HCT116 (cell line): ENCODE data around the gene DLG4. TPM values are rescaled to one million over a fixed set of nuclear protein-coding genes. Genes with fewer than 3 reads are reported as not detected.

ENCODE experiments used
- ATAC-seq: fragments of 200-7000 bp; cut with Tn5 transposase; 2 replicates; pipeline ENCODE4 v1.9.1; 2020; ENCODE audit warnings: mild to moderate bottlenecking, moderate library complexity
- BruUV-seq: library from RNA; stranded (reverse); fragments of 400-500 nt; replicated peaks from 2 replicates; lab custom pipeline; 2021; lab: Mats Ljungman, UMichigan
- CTCF ChIA-PET: fragments of 300-600 bp; sonication (Branson Sonifier 250); formaldehyde crosslinking; loops from one replicate; lab custom pipeline; 2021; ENCODE audit warnings: antibody characterized with exemption; lab: Charles Lee
- POLR2A ChIA-PET: fragments of 300-600, 350-600 bp; sonication (Branson Sonifier 250); formaldehyde crosslinking; loops from one replicate; lab custom pipeline; 2021; ENCODE audit warnings: antibody characterized with exemption; lab: Charles Lee
- RAD21 ChIA-PET, 2 experiments: fragments of 300-600 bp; sonication (Branson Sonifier 250); formaldehyde crosslinking; loops; one replicate each; lab custom pipeline; 2023; ENCODE audit warnings: low total read pairs in 2 of 2; ENCODE audit not compliant: uncharacterized antibody in 2 of 2, unreplicated experiment in 2 of 2, low non-redundant PET in 1 of 2; lab: Charles Lee
- DNase-seq: peaks from one replicate; pipeline ENCODE4 v3.0.0-alpha.2; 2010; ENCODE audit warnings: low read depth, low spot score
- H2AFZ ChIP-seq: fragments of 200-600 bp; shearing (Covaris generic), sonication (generic); 2 replicates; pipeline ENCODE4 v1.6.1; 2017; ENCODE audit warnings: low read depth, mixed run types, mixed read lengths, antibody characterized with exemption, low read length; ENCODE audit not compliant: poor library complexity, severe bottlenecking
- H3K27ac ChIP-seq: 2 replicates; pipeline ENCODE4 v1.5.1; 2012; ENCODE audit warnings: low read depth, low read length
- H3K27me3 ChIP-seq: fragments of 200-600 bp; sonication (generic); 2 replicates; pipeline ENCODE4 v1.6.1; 2016; ENCODE audit warnings: mixed run types, low read length, mixed read lengths; ENCODE audit not compliant: insufficient read depth
- H3K36me3 ChIP-seq, 2 experiments: fragments of 200-500 bp in 1 of 2; fragments of 200-600 bp in 1 of 2; sonication (Bioruptor generic) in 1 of 2; sonication (generic) in 1 of 2; 2 replicates each; pipeline versions ENCODE4 v1.5.1 to v1.6.1; 2014 to 2016; ENCODE audit warnings: low read length in 2 of 2, inconsistent platforms in 1 of 2, mixed read lengths in 1 of 2, mixed run types in 1 of 2; ENCODE audit not compliant: insufficient read depth in 2 of 2, control insufficient read depth in 1 of 2
- H3K4me1 ChIP-seq, 2 experiments: fragments of 200-600 bp in 1 of 2; sonication (generic) in 1 of 2; 2 replicates each; pipeline versions ENCODE4 v1.5.1 to v1.6.1; 2012 to 2017; ENCODE audit warnings: low read length in 2 of 2, inconsistent platforms in 1 of 2, mild to moderate bottlenecking in 1 of 2, mixed read lengths in 1 of 2, mixed run types in 1 of 2, moderate library complexity in 1 of 2; ENCODE audit not compliant: insufficient read depth in 2 of 2, control insufficient read depth in 1 of 2
- H3K4me2 ChIP-seq: fragments of 200-600 bp; sonication (generic); 2 replicates; pipeline ENCODE4 v1.6.1; 2017; ENCODE audit warnings: mixed run types, low read length, mixed read lengths
- H3K4me3 ChIP-seq, 2 experiments: fragments of 200-600 bp in 1 of 2; sonication (generic) in 1 of 2; replicated peaks in 1 of 2; 2 replicates each; pipeline ENCODE4 v1.5.1; 2011 to 2016; ENCODE audit warnings: low read length in 2 of 2, control low read depth in 1 of 2, low read depth in 1 of 2, mild to moderate bottlenecking in 1 of 2, mixed read lengths in 1 of 2, mixed run types in 1 of 2
- H3K79me2 ChIP-seq: fragments of 200-600 bp; sonication (generic); 2 replicates; pipeline ENCODE4 v1.6.1; 2017; ENCODE audit warnings: mild to moderate bottlenecking, mixed run types, low read length, moderate library complexity, mixed read lengths; ENCODE audit not compliant: insufficient read depth
- H3K9ac ChIP-seq: fragments of 200-600 bp; sonication (generic); 2 replicates; pipeline ENCODE4 v1.6.1; 2016; ENCODE audit warnings: low read length, mixed read lengths
- H3K9me2 ChIP-seq: fragments of 200-600 bp; sonication (generic), shearing (Covaris generic); 2 replicates; pipeline ENCODE4 v1.6.1; 2017; ENCODE audit warnings: mixed run types, mild to moderate bottlenecking, moderate library complexity; ENCODE audit not compliant: insufficient read depth
- H3K9me3 ChIP-seq, 2 experiments: fragments of 200-500 bp in 1 of 2; fragments of 200-600 bp in 1 of 2; sonication (Bioruptor generic) in 1 of 2; sonication (generic) in 1 of 2; 2 replicates each; pipeline ENCODE4 v1.6.1; 2014 to 2017; ENCODE audit warnings: low read length in 2 of 2, mixed read lengths in 2 of 2, inconsistent platforms in 1 of 2, low read depth in 1 of 2, mild to moderate bottlenecking in 1 of 2, mixed run types in 1 of 2, moderate library complexity in 1 of 2; ENCODE audit not compliant: control insufficient read depth in 1 of 2, insufficient read depth in 1 of 2
- H4K20me1 ChIP-seq: fragments of 200-600 bp; sonication (generic), shearing (Covaris generic); 2 replicates; pipeline ENCODE4 v1.6.1; 2017; ENCODE audit warnings: mixed run types, mild to moderate bottlenecking, moderate library complexity; ENCODE audit not compliant: insufficient read depth
- EZH2phosphoT487 ChIP-seq: fragments of 200-600 bp; IDR thresholded peaks from 2 replicates; pipeline ENCODE4 v1.6.1; 2018; ENCODE audit warnings: antibody characterized with exemption, borderline replicate concordance
- YY1 ChIP-seq: IDR thresholded peaks from 2 replicates; pipeline ENCODE4 v1.6.1; 2011; ENCODE audit warnings: low read length, low read depth, moderate library complexity, mild to moderate bottlenecking; ENCODE audit not compliant: insufficient replicate concordance; ENCODE audit errors: extremely low read depth
- ZFX ChIP-seq: fragments of 450-650 bp; IDR thresholded peaks from 2 replicates; pipeline ENCODE4 v1.6.1; 2017
- intact Hi-C: fragments of 100-400 bp; cut with micrococcal nuclease; formaldehyde crosslinking; loops from 2 replicates; pipeline ENCODE4 v1.10.0; 2022
- total RNA-seq: library from RNA; stranded (reverse); gene quantifications from one replicate; pipeline ENCODE4 v1.2.1, GENCODE V29; 2021; ENCODE audit not compliant: unreplicated experiment
- TF ChIP-seq, protein P1 (sequence below): IDR thresholded peaks from 2 replicates; pipeline ENCODE4 v1.6.1; 2012; ENCODE audit warnings: low read depth
- TF ChIP-seq, protein P2 (sequence below): IDR thresholded peaks from 2 replicates; pipeline ENCODE4 v1.6.1; 2011; ENCODE audit warnings: mild to moderate bottlenecking, low read length, moderate library complexity; ENCODE audit not compliant: insufficient replicate concordance; ENCODE audit errors: extremely low read depth
- TF ChIP-seq, protein P3 (sequence below), 3 experiments: fragments of 200-600 bp in 1 of 3; sonication (generic) in 1 of 3; IDR thresholded peaks in 2 of 3; conservative IDR thresholded peaks in 1 of 3; 2 replicates each; pipeline ENCODE4 v1.5.1; 2012 to 2017; ENCODE audit warnings: low read depth in 2 of 3, low read length in 2 of 3, antibody characterized with exemption in 1 of 3, borderline replicate concordance in 1 of 3, control low read depth in 1 of 3, mild to moderate bottlenecking in 1 of 3, mixed read lengths in 1 of 3, mixed run types in 1 of 3, moderate library complexity in 1 of 3; ENCODE audit not compliant: insufficient read depth in 1 of 3
- TF ChIP-seq, protein P4 (sequence below): IDR thresholded peaks from 2 replicates; pipeline ENCODE4 v1.6.1; 2012

DLG4 gene
- total RNA-seq, 1 experiment from 2014 or later: 15.0 TPM

DNA sequence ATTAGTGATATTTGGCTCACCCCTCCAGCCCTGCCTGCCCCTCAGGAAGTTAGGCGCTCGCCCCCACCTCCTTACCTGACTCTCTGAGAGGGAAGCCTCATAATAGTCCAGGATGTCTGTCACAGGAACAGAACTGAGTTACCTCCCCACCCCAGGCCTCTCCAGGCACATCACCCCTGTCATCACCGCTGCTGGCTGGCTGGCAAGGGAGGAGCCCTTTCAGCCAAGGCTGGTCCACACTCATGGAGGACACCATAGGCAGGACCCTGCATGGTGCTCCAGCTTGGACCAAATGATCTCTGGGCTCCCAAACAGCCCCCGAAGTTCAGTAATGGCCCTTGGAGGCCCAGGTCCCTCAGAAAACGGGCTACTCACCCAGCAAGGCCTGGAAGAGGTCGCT, 1.5 kb downstream of the DLG4 start:
- Histone ChIP-seq H3K27ac (peak overlapping the region; percentile 12; the same call in 1 of the 2 replicates), H3K9me3 (no peaks in the 10 kb centered on the region), H3K4me1 (peaks cover 14 to 70% of the 10 kb centered on the region in 2 experiments; a peak in 3 of 4 replicates), H3K9ac (no peak overlapping the region; the same call in 1 of the 2 replicates), H3K36me3 (peaks cover 8 to 22% of the 10 kb centered on the region in 2 experiments; a peak in 3 of 4 replicates), H4K20me1 (no peaks in the 10 kb centered on the region), H3K9me2 (no peaks in the 10 kb centered on the region), H2AFZ (no peak overlapping the region), H3K4me2 (peak overlapping the region; percentile 53; the same call in 1 of the 2 replicates), H3K79me2 (peaks cover 30% of the 10 kb centered on the region), H3K4me3 (no peak overlapping the region), H3K27me3 (no peaks in the 10 kb centered on the region)
- ChIA-PET POLR2A (interaction anchor here (2.8 to 3.2 kb wide), 2 partner anchors 19 to 24 kb away, joined by 13 to 19 read pairs; partner anchors contain the start of gene GABARAP), RAD21 (no interaction called here), CTCF (interaction anchor here (0.9 to 1.4 kb wide), 2 partner anchors 78 to 172 kb away, joined by 3 to 4 read pairs; no protein-coding TSS in a partner anchor)
- intact Hi-C loops: no loop called here
- DNase-seq (no peak), ATAC-seq (no peak)
- BruUV-seq: no TSS peak
- TF ChIP-seq, protein P1, sequence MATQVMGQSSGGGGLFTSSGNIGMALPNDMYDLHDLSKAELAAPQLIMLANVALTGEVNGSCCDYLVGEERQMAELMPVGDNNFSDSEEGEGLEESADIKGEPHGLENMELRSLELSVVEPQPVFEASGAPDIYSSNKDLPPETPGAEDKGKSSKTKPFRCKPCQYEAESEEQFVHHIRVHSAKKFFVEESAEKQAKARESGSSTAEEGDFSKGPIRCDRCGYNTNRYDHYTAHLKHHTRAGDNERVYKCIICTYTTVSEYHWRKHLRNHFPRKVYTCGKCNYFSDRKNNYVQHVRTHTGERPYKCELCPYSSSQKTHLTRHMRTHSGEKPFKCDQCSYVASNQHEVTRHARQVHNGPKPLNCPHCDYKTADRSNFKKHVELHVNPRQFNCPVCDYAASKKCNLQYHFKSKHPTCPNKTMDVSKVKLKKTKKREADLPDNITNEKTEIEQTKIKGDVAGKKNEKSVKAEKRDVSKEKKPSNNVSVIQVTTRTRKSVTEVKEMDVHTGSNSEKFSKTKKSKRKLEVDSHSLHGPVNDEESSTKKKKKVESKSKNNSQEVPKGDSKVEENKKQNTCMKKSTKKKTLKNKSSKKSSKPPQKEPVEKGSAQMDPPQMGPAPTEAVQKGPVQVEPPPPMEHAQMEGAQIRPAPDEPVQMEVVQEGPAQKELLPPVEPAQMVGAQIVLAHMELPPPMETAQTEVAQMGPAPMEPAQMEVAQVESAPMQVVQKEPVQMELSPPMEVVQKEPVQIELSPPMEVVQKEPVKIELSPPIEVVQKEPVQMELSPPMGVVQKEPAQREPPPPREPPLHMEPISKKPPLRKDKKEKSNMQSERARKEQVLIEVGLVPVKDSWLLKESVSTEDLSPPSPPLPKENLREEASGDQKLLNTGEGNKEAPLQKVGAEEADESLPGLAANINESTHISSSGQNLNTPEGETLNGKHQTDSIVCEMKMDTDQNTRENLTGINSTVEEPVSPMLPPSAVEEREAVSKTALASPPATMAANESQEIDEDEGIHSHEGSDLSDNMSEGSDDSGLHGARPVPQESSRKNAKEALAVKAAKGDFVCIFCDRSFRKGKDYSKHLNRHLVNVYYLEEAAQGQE: no peak
- TF ChIP-seq, protein P2, sequence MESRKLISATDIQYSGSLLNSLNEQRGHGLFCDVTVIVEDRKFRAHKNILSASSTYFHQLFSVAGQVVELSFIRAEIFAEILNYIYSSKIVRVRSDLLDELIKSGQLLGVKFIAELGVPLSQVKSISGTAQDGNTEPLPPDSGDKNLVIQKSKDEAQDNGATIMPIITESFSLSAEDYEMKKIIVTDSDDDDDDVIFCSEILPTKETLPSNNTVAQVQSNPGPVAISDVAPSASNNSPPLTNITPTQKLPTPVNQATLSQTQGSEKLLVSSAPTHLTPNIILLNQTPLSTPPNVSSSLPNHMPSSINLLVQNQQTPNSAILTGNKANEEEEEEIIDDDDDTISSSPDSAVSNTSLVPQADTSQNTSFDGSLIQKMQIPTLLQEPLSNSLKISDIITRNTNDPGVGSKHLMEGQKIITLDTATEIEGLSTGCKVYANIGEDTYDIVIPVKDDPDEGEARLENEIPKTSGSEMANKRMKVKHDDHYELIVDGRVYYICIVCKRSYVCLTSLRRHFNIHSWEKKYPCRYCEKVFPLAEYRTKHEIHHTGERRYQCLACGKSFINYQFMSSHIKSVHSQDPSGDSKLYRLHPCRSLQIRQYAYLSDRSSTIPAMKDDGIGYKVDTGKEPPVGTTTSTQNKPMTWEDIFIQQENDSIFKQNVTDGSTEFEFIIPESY: no peak
- TF ChIP-seq, protein P3, sequence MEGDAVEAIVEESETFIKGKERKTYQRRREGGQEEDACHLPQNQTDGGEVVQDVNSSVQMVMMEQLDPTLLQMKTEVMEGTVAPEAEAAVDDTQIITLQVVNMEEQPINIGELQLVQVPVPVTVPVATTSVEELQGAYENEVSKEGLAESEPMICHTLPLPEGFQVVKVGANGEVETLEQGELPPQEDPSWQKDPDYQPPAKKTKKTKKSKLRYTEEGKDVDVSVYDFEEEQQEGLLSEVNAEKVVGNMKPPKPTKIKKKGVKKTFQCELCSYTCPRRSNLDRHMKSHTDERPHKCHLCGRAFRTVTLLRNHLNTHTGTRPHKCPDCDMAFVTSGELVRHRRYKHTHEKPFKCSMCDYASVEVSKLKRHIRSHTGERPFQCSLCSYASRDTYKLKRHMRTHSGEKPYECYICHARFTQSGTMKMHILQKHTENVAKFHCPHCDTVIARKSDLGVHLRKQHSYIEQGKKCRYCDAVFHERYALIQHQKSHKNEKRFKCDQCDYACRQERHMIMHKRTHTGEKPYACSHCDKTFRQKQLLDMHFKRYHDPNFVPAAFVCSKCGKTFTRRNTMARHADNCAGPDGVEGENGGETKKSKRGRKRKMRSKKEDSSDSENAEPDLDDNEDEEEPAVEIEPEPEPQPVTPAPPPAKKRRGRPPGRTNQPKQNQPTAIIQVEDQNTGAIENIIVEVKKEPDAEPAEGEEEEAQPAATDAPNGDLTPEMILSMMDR (IDR thresholded peaks at IDR 0.05 in 2 of 3, conservative IDR thresholded peaks at IDR 0.05 in 1 of 3; ENCODE audit: borderline replicate concordance in 1 of 3, insufficient read depth in 1 of 3, low read depth in 2 of 3, low read length in 2 of 3): no peak
- TF ChIP-seq ZFX (no peak), YY1 (no peak), EZH2phosphoT487 (no peak)
- TF ChIP-seq, protein P4, sequence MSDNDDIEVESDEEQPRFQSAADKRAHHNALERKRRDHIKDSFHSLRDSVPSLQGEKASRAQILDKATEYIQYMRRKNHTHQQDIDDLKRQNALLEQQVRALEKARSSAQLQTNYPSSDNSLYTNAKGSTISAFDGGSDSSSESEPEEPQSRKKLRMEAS: no peak
